ENCODE measurements around the gene ZNF682.
"Not testable (repeated sequence)": the region's sequence is repeated elsewhere in the genome, so short reads cannot be mapped to it uniquely, and the experiment has no call there.

- TF ChIP-seq ZNF462, ZNF114 (CRISPR knock-in tag; IDR thresholded peaks at IDR 0.05): not testable (repeated sequence)
Observed at GRCh38 chr19:19957766-19958165, 81.5 kb downstream of the ZNF682 start.
